Endothelial cell of umbilical vein (primary cell): Measurements from ENCODE around the gene CUX1. TPM values are rescaled to one million over a fixed set of nuclear protein-coding genes. Genes with fewer than 3 reads are reported as not detected.

Experiments
- BruUV-seq: library from RNA; stranded (reverse); fragments of 400-500 nt; replicated peaks from 2 replicates; lab custom pipeline; 2021; lab: Mats Ljungman, UMichigan
- CTCF ChIA-PET: fragments of 300-600, 350-600 bp; sonication (Branson Sonifier 250); formaldehyde crosslinking; loops from one replicate; lab custom pipeline; 2021; ENCODE audit warnings: antibody characterized with exemption, inconsistent platforms; lab: Charles Lee
- POLR2A ChIA-PET: fragments of 300-600, 350-600 bp; sonication (Branson Sonifier 250); formaldehyde crosslinking; loops from one replicate; lab custom pipeline; 2021; ENCODE audit warnings: antibody characterized with exemption, inconsistent platforms; lab: Charles Lee
- DNase-seq: peaks from one replicate; pipeline ENCODE4 v3.0.0-alpha.2; 2011; ENCODE audit warnings: low read depth, low spot score
- FAIRE-seq: peaks from 2 replicates; lab custom pipeline; 2011; peaks lifted over from hg19 to GRCh38; lab: Jason Lieb, UNC
- H2AFZ ChIP-seq: 2 replicates; pipeline ENCODE4 v1.6.0; 2012; ENCODE audit warnings: low read depth, low read length, control low read depth, inconsistent platforms
- H3K27ac ChIP-seq: 2 replicates; pipeline ENCODE4 v1.5.1; 2011; ENCODE audit warnings: low read depth, mild to moderate bottlenecking, control low read depth, low read length, moderate library complexity; ENCODE audit not compliant: insufficient read depth
- H3K27me3 ChIP-seq, 2 experiments: 2 replicates each; pipeline versions ENCODE4 v1.6.0 to v1.6.1; 2011; ENCODE audit warnings: low read length in 2 of 2, mixed read lengths in 1 of 2; ENCODE audit not compliant: control insufficient read depth in 2 of 2, insufficient read depth in 2 of 2
- H3K36me3 ChIP-seq, 2 experiments: 2 replicates in 1 of 2; 3 replicates in 1 of 2; pipeline ENCODE4 v1.5.1; 2011; ENCODE audit warnings: low read length in 2 of 2, mild to moderate bottlenecking in 1 of 2, moderate library complexity in 1 of 2; ENCODE audit not compliant: control insufficient read depth in 2 of 2, insufficient read depth in 2 of 2; ENCODE audit errors: extremely low read depth in 1 of 2
- H3K4me1 ChIP-seq: 3 replicates; pipeline ENCODE4 v1.5.1; 2011; ENCODE audit warnings: mild to moderate bottlenecking, low read length; ENCODE audit not compliant: control insufficient read depth, insufficient read depth; ENCODE audit errors: extremely low read depth
- H3K4me2 ChIP-seq: 2 replicates; pipeline ENCODE4 v1.6.1; 2011; ENCODE audit warnings: low read length, control low read depth, mixed read lengths; ENCODE audit not compliant: insufficient read depth
- H3K4me3 ChIP-seq, 3 experiments: fragments of 200-600 bp in 1 of 3; sonication (generic), shearing (Covaris generic) in 1 of 3; replicated peaks in 1 of 3; 2 replicates each; pipeline ENCODE4 v1.5.1; 2011 to 2016; ENCODE audit warnings: control low read depth in 3 of 3, low read length in 3 of 3, mild to moderate bottlenecking in 2 of 3, inconsistent platforms in 1 of 3, low read depth in 1 of 3, moderate library complexity in 1 of 3; ENCODE audit not compliant: insufficient read depth in 1 of 3
- H3K79me2 ChIP-seq: 2 replicates; pipeline ENCODE4 v1.6.0; 2012; ENCODE audit warnings: low read length, inconsistent platforms; ENCODE audit not compliant: control insufficient read depth, insufficient read depth
- H3K9ac ChIP-seq: replicated peaks from 2 replicates; pipeline ENCODE3; 2011; ENCODE audit warnings: low read length, control low read depth; ENCODE audit not compliant: insufficient read depth; ENCODE audit errors: extremely low read depth
- H3K9me1 ChIP-seq: replicated peaks from 3 replicates; pipeline ENCODE4 v1.6.0; 2011; ENCODE audit warnings: mild to moderate bottlenecking, low read length; ENCODE audit not compliant: control insufficient read depth, insufficient read depth; ENCODE audit errors: extremely low read depth
- H3K9me3 ChIP-seq: replicated peaks from 2 replicates; pipeline ENCODE4 v1.5.1; 2012; ENCODE audit warnings: low read length, inconsistent platforms; ENCODE audit not compliant: control insufficient read depth, insufficient read depth
- H4K20me1 ChIP-seq: replicated peaks from 2 replicates; pipeline ENCODE3; 2011; ENCODE audit warnings: mild to moderate bottlenecking, low read length; ENCODE audit not compliant: control insufficient read depth, insufficient read depth; ENCODE audit errors: extremely low read depth
- FOS ChIP-seq: IDR thresholded peaks from 2 replicates; pipeline ENCODE4 v1.6.1; 2011; ENCODE audit warnings: mild to moderate bottlenecking, low read length, moderate library complexity, borderline replicate concordance; ENCODE audit not compliant: insufficient read depth
- GATA2 ChIP-seq: IDR thresholded peaks from 2 replicates; pipeline ENCODE4 v1.7.0; 2011; ENCODE audit warnings: low read depth, mild to moderate bottlenecking, moderate library complexity, mixed read lengths, low read length; ENCODE audit not compliant: insufficient read length, insufficient read depth
- JUN ChIP-seq: IDR thresholded peaks from 2 replicates; pipeline ENCODE4 v1.6.1; 2011; ENCODE audit warnings: borderline replicate concordance, low read depth; ENCODE audit not compliant: insufficient read length, insufficient read depth
- MYC ChIP-seq: IDR thresholded peaks from one replicate; pipeline ENCODE4 v1.6.1; 2011; ENCODE audit warnings: mild to moderate bottlenecking, low read depth, low read length
- POLR2AphosphoS5 ChIP-seq: IDR thresholded peaks from 2 replicates; pipeline ENCODE4 v1.6.1; 2012; ENCODE audit warnings: low read depth, mild to moderate bottlenecking, control low read depth, low read length, moderate library complexity; ENCODE audit not compliant: insufficient read depth
- dilution Hi-C: fragments of 300-500 bp; cut with MboI; formaldehyde crosslinking; loops from one replicate; pipeline ENCODE4 v1.15.0; 2019; ENCODE audit warnings: low sequenced_read_pairs; ENCODE audit not compliant: extremely low pct_ligation_motif_present
- intact Hi-C: fragments of 100-400 bp; cut with micrococcal nuclease; formaldehyde crosslinking; loops from one replicate; pipeline ENCODE4 v1.10.0; 2022
- polyA plus RNA-seq, 4 experiments: library from polyadenylated mRNA; depleted of rRNA in 3 of 4; stranded (reverse) in 3 of 4; unstranded in 1 of 4; fragments of >200 nt; gene quantifications; 2 replicates each; pipeline versions ENCODE4 v1.2.1 to v1.2.3, GENCODE V29; 2011 to 2012; ENCODE audit warnings: missing spikeins in 1 of 4
- total RNA-seq: library from RNA; stranded (reverse); gene quantifications from 2 replicates; pipeline ENCODE4 v1.2.3, GENCODE V29; 2021
- TF ChIP-seq, protein P1 (sequence below), 2 donors: IDR thresholded peaks; 1 replicate in 1 of 2; 2 replicates in 1 of 2; pipeline ENCODE4 v1.5.1; 2011; ENCODE audit warnings: low read length in 2 of 2, mild to moderate bottlenecking in 2 of 2, moderate library complexity in 2 of 2, control low read depth in 1 of 2, inconsistent platforms in 1 of 2, low read depth in 1 of 2; ENCODE audit not compliant: insufficient read depth in 1 of 2; ENCODE audit errors: extremely low read depth in 1 of 2

Gene CUX1
- total and polyA plus RNA-seq, 2 donors (not counting 3 experiments of a cell fraction or from before 2014, with no cell fraction given): 13.8 to 49.8 TPM

- no peak for FAIRE-seq
These were observed 468.3 kb downstream of the CUX1 start for GRCh38 chr7:102285540-102286236.

More at GRCh38 chr7:102285540-102286236, 468.3 kb downstream of the CUX1 start:
- H3K9me3 ChIP-seq: no peaks in the 10 kb centered on the region
- H4K20me1 ChIP-seq: no peaks in the 10 kb centered on the region
- peak overlapping the region in 1 of 3 experiments; percentile 75 for H3K4me3 ChIP-seq
- ChIA-PET POLR2A (no interaction called here), CTCF (no interaction called here)
- H3K36me3 ChIP-seq: no peaks in the 10 kb centered on the region
- TF ChIP-seq MYC (no peak), FOS (no peak), JUN (no peak), POLR2AphosphoS5 (no peak), GATA2 (no peak)
- TF ChIP-seq, protein P1, sequence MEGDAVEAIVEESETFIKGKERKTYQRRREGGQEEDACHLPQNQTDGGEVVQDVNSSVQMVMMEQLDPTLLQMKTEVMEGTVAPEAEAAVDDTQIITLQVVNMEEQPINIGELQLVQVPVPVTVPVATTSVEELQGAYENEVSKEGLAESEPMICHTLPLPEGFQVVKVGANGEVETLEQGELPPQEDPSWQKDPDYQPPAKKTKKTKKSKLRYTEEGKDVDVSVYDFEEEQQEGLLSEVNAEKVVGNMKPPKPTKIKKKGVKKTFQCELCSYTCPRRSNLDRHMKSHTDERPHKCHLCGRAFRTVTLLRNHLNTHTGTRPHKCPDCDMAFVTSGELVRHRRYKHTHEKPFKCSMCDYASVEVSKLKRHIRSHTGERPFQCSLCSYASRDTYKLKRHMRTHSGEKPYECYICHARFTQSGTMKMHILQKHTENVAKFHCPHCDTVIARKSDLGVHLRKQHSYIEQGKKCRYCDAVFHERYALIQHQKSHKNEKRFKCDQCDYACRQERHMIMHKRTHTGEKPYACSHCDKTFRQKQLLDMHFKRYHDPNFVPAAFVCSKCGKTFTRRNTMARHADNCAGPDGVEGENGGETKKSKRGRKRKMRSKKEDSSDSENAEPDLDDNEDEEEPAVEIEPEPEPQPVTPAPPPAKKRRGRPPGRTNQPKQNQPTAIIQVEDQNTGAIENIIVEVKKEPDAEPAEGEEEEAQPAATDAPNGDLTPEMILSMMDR (IDR thresholded peaks at IDR 0.05; ENCODE audit: extremely low read depth in 1 of 2, insufficient read depth in 1 of 2, low read depth in 1 of 2, low read length in 2 of 2): no peak
- H3K27ac ChIP-seq: no peak overlapping the region
- no TSS peak for BruUV-seq
- peaks cover 10% of the 10 kb centered on the region for H3K4me1 ChIP-seq
- H3K27me3 ChIP-seq: peaks cover 0 to 5% of the 10 kb centered on the region in 2 experiments
- DNase-seq: no peak
- intact Hi-C loops (no loop called here), dilution Hi-C loops (no loop called here)
- no peaks in the 10 kb centered on the region for H3K79me2 ChIP-seq
- no peaks in the 10 kb centered on the region for H3K9me1 ChIP-seq
- peak overlapping the region; percentile 20 for H3K4me2 ChIP-seq
- H2AFZ ChIP-seq: peak overlapping the region; percentile 59
- no peak overlapping the region for H3K9ac ChIP-seq
